SW480 (cell line): ENCODE results near the gene PLXDC1.
"Not testable (repeated sequence)": the region's sequence is repeated elsewhere in the genome, so short reads cannot be mapped to it uniquely, and the experiment has no call there.

Source experiments
- DNase-seq: peaks from one replicate; pipeline ENCODE4 v3.0.0-alpha.2; 2016; ENCODE audit warnings: low spot score

The PLXDC1 gene

DNA sequence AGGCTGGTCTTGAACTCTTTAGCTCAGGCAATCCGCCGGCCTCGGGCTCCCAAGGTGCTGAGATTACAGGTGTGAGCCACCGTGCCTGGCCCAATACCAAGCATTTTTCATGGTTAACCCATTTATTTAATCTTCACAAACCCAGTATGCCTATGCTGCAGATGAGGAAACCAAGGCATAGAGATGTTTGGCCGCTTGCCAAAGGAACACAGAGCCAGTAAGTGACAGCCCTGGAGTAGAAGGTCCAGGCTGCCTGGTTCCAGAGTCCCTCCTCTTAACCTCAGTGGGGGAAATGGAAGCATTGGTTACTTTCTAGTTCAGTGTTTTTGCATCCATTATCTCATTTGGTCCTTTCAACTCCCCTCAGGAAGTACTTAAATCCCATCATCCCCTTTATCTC is 29.9 kb upstream of the PLXDC1 start:
- no peak for DNase-seq

DNA sequence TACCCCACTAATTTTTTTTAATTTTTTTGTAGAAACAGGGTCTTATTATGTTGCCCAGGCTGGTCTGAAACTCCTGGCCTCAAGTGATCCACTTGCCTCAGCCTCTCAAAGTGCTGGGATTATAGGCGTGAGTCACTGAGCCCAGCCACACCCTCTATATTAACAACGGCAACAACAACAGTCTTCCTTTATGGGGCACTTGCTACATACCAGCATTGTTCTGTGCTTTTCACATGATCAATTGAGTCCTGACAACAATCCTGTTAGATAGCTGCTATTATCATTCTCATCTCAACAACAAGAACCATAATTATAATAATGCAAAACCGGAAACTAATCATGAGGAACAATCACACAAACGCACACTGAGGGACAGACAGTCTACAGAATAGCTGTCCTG is 27.1 kb upstream of the PLXDC1 start:
- peak; percentile 73 for DNase-seq

DNA sequence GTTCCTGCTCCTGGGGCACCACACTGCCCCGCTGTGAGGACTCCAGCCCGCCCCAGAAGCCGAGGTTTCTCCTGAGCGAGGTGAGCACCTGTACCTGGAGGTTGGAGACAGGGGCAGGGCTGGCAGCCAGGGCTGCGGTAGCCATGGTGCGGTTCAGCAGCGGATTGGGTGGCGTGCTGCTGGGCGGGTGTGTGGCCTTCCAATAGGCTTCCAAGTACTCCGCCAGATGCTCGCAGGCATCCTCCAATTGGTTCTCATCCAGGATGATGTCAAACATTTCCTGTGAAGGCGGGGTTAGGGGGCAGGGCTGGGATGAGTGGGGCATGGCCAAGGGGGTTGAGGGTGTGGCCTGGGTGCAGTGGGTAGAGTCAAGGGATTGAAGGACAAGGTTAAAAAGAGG is 25.8 kb upstream of the PLXDC1 start:
- DNase-seq: no peak

DNA sequence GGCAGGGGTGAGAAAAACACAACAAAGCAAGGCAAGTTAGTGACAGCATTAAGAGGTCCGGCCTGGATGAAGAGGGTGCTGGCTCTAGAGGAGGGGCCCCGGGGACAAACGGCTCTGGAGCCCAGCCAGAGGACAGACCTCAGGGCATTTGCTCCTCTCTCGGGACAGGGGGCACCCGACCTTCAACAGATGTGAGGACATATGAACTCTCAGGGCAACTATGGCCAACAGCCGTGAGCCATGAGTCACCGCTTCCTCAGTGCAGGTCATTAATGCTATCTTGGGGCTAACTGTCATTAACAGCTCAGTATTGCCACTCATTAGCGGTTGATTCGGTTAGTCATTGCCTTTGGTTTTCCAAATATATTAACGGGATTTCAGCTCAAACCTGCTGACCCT is 24.3 kb upstream of the PLXDC1 start:
- DNase-seq: no peak

DNA sequence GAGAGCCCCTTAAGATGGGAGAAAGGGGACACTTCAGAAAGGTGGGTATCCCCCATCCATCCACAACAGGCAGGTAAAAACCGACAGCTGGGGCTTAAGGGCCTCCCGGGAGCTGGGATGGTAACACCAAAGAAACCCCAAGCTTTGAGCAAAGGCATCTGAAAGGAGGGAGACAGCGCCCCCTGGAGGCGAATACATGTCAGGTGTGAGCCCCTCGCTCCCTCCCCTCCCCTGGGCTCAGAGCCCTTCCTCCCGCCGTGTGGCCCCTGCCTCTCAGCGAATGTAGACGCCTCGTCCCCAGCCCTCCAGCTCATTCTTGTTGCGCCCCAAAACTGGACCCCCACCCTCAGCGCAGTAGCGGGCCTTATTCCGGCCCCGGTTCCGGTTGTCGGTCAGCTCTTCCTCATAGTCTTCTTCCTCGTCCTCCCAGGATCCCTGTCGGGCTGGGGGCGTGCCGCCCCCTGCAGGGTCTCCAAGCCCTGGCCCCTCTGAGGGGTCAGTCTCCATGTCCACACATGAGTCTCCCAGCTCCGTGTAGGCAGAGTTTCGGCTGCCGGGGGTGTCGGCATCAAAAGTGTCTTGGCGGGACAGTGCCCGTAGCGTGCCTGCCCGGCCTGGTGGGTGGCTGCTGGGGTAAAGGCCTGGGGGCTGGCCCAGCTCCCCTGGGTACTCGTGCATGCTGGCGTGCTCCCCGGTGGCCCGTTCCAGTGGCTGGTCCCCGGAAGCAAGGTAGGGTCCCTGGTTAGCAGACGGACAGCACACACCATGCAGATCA is 23.7 kb upstream of the PLXDC1 start:
- DNase-seq: no peak

DNA sequence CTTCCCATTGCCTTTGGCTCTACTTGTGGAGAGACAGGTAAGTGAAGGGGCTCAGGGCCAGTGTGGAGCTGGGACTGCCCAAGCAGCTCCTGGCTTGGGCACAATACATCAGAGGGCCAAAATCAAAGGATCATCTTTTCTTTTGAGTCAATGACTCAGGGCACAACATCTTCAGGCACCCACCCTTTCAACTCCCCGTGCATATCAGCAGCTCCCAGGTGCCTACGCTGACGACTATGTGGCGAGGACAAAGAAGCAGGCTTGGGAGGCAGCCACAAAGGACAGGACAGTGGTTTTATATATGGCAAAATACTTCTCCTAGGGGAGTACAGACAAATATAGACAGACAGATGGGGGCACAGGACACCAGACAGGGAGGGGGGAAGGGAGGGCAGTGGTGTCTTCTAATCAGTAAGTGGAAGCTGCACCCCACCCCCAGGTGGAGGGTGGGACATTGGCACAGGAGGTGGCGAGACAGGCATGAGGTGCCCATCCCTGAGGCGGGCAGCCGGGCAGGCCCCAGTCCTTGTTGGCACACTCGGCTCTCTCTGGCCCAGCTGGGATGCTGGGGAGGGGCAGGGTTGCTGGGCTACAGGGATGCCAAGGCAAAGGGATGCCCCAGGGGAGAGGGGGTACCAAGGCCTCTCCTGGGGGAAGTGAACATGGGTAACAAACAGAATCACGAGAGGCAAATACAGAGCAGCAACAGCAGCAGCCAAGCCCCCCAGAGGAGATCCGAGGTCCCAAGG is 22.3 kb upstream of the PLXDC1 start:
- DNase-seq: no peak

DNA sequence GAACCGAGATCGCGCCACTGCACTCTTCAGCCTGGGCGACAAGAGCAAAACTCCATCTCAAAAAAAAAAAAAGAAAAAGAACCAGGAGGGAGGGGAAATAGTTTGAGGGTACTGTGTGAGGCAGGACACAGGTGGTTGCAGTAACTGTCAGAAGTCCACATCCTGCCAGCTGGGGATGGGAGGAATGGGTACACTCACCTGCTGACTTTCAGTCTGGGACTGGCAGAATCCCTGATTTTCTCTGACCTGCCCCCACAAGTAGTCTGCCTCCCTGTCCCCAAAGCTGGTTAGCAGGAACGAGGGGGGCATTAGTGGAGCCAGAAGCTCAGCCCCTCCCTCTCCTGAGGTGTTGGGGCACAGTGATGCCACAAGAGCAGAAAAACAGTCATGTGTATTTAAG is 21.6 kb upstream of the PLXDC1 start:
- DNase-seq: no peak

DNA sequence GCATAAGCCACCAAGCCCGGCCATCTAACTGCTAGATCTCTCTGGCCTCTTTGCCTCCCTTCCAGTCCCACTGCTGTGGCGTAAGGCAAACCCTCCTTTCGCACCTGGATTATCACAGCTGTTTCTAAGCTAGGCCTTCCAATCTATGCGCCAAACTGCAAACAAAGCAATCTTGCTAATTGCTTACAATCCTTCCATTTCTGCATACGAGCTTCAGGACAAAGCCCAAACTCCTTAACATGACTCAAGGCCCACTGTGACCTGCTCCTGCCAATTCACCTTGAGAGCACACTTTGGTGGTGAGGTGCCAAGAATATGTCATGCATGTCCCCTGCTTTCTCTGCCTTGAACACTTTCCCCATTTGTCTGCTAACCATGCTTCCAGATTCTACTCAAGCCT is 20.5 kb upstream of the PLXDC1 start:
- DNase-seq: no peak

DNA sequence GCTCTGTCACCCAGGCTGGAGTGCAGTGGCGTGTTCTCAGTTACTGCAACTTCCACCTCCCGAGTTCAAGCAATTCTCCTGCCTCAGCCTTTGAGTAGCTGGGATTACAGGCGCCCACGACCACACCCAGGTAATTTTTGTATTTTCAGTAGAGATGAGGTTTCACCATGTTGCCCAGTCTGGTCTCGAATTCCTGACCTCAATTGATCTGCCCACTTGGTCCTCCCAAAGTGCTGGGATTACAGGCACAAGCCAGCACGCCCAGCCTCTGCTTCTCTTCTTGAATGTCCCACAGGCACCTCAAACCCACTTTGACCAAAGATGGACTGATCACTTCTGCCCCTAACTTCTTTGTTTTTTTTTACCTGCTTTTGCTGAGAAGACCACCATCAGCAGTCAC is 19.1 kb upstream of the PLXDC1 start:
- DNase-seq: no peak

DNA sequence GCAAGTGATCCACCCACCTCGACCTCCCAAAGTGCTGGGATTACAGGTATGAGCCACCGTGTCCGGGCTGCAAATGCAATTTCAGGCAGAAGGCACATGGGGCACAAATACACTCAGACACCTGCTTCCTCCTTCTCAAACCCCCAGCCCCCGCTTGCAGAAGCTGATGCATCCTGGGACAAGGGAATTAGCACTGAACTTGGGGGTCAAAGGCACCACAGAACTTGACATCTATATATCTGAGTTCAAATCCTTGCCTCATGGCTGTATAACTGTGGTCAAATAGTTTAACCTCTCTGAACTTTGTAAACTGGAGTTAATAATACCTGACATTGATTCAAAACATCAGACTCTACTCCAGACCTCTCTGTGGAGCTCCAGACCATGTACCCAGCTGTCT is 18.7 kb upstream of the PLXDC1 start:
- no peak for DNase-seq

DNA sequence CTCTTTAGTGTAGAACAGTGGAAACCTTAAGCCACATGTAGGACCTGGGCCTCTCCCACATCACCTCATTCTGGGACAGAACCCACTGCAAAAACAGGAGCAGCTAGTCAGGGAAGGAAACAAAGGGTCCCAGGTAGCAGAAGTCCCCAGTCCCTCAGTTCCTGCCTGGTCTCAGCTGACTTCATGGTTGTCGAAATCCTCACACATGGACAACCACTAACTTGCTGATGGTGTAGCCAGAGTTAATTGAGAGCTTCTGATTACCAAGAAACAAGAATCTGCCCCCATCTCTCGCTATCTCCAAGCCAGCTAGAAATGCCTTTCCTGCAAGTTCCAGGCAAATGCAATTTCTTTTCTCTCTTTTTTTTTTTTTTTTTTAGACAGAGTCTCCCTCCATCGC is 18.1 kb upstream of the PLXDC1 start:
- DNase-seq: no peak

DNA sequence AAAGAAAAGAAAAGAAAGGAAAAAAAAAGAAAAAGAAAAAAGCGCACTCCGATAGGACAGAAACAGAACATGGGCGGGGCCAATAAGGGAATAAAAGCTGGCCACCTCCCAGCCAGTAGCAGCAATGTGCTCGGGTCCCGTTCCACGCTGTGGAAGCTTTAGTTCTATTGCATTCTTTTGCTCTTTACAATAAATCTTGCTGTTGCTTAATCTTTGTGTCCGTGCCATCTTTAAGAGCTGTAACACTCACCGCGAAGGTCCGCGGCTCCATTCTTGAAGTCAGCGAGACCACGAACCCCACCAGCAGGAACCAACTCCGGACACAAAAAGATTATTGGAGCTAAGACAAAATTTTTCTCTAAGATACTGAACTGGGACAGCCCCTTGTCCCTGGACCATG is 17.7 kb upstream of the PLXDC1 start:
- DNase-seq: no peak

DNA sequence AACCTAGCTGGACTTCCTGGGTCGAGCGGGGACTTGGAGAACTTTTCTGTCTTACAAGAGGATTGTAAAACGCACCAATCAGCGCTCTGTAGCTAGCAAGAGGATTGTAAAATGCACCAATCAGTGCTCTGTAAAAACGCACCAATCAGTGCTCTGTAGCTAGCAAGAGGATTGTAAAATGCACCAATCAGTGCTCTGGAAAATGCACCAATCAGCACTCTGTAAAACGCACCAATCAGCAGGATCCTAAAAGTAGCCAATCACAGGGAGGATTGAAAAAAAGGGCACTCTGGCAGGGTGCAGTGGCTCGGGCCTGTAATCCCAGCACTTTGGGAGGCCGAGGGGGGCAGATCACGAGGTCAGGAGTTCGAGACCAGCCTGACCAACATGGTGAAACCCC is 17.1 kb upstream of the PLXDC1 start:
- not testable (repeated sequence) for DNase-seq

DNA sequence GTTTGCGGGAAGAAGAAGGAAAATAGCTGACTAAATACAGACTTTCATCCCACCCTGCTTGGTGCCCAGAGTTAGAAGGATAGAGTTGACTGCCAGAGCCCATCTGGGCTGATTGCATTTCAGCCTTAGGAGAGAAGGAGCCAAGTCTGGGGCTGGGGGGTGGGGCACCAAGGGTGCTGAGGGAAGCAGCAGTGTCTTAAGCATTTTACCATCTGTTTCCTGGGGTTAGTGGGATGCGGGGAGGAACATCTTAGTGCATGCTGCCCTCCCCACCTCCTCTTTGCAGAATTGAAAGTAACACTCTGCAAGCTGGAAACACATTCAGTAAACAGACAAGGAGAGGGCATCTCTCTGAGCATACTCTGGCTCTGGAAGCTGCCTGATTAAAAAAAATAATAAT is 16.0 kb upstream of the PLXDC1 start:
- no peak for DNase-seq

DNA sequence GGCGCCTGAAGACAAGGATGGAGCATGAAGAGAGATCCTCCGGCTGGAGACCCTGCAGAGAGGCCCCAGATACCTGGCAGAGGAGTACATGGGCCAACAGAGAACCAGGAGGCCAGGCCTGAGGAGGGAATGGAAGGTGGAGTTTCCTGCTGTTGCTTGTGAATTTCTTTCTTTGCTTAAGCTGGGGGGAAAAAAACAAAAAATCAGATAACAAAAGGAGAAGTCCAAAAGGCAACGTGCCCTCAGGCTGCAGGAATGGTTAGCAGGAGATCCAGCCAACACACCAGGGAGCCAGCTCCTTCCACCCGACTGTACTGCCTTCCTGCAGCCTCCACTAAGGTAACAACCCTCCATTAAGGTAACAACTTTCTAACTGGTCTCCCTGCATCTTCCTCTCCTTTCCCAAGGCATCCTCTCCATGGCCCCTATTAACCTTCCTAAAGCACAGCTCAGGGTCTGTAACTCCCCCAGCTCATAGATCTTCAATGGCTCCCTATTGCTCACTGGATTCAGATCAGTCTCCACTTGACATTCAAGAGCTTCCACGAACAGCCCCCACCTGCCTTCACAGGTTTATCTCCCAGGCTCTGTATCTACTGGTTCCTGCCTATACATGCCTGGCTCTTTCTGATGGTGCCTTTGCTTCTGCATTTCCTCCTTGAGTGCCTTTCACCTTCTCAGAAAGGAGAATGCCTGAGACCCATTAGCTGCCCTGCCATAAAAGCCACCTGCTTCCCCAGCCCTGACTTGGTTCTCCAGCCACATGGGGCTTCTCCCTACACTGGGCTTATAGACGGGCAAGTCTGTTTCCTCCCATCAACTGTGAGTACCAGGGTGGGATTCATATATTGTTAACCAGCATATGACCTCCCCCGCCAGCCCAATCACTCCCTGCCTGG is 15.2 kb upstream of the PLXDC1 start:
- no peak for DNase-seq

DNA sequence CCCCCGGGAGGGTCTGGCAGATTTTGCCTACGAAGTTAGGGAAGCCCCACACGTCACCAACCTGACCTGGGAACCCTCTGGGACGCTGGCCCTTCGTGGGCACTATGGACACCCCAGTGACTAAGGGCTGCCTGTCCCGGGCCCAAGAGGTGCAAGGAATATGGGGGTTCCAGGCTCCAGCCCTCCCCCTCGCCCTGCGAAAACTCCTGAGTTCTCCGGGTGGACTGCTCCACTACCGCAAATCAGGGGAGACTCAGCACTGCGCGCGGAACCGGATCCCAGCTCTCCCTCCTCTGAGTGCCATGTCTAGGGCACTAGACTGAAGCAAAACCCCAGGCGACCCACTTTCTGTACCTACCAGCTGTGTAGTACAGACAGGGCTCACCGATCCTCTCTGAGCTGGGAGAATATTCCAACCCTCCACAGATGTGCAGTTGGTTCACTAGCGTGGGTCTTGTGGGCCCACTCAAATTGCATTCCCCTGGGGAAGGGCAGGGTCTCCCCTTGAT is 14.5 kb upstream of the PLXDC1 start, which contains the start of gene ARL5C:
Gene ARL5C, minus strand, starts transcription at position 321 of the 509 bp plus-strand sequence. CDS start 401 bp downstream, outside the sequence.
- DNase-seq: no peak

DNA sequence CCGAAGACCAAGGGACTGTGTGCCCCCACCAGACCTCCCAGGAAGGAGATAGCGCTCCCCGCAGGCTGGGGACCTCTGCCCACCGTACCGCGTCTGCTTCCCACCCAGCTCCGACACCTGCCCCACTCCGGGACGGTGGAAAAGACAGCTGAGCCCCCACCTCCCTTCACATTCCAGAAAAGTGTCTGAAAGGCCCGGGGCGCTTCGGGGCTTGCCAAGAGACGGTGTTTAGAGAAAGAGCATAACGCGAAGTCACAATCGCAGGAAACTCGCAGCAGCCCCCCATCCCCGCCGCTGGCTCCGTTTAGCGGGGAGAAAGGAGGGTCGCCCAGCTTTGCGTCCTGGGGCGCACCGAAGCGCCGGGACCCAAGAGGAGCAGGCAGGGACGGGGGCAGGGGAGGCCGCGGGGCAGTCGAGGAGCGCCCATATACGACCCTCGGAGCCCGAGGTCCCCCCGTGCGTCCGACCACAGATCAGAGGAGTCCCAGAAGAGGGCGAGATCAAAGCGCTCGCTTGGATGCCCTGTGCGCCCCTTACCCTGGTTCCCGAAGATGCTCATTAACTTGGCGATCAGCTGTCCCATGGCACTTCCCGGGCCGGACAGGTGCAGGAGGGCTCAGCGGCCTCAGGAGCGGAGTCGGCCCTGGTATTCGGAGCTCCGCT is 13.9 kb upstream of the PLXDC1 start:
- DNase-seq: no peak

DNA sequence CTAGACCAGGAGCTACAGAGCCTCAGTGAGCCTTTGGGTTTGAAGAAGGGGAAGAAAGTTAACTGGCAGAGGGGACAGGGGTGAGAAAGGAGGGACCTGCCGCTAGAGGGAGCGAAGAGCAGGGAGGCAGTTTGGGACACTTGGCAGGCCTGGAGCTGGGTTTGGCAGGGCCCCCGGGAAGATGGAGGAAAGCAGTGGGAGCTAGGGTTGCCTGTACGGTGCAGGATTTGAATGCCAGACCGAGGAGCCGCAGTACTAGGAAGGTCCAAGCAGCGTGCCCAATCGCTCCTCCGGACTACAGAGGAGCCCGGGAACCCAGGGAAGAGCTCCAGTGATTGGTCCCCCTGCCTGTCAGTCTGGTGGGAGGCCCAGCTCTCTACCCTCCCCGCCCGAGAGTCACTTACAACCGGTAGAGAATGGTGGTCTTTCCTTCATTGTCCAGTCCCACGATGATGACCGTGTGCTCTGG is 13.3 kb upstream of the PLXDC1 start:
- peak; percentile 75 for DNase-seq

DNA sequence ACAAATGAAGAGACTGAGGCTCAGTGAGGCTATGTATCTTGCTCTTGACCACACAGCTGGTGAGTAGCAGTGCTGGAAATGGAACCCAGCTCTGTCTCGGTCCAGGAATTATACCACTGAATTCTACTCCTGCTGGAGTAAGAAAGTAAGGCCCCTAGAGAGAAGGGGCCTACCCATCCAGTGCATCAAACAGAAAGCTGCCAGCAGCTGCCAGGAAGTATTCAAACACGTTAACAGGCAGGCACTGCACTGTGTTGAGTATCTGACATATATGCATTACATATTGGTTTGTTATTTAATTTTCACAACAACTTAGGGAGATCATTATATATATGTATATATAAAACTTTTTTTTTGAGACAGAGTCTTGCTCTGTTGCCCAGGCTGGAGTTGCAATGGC is 10.5 kb upstream of the PLXDC1 start:
- DNase-seq: no peak

DNA sequence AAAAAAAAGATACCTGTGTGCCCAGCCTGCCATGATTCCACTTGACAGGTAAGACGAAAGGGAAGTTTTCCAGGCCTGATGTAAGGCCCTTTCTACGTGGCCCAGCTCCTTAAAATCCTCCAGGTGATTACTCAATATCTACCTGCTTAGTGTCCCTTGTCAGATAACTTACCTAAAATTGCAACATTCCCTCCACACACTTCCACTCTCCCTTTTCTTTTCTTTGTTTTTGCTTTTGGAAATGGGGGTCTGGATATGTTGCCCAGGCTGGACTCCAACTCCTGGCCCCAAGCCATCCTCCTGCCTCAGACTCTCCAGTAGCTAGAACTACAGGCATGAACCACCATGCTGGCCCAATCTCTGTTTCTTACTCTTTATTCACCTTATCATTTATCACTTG is 7.2 kb upstream of the PLXDC1 start:
- no peak for DNase-seq

DNA sequence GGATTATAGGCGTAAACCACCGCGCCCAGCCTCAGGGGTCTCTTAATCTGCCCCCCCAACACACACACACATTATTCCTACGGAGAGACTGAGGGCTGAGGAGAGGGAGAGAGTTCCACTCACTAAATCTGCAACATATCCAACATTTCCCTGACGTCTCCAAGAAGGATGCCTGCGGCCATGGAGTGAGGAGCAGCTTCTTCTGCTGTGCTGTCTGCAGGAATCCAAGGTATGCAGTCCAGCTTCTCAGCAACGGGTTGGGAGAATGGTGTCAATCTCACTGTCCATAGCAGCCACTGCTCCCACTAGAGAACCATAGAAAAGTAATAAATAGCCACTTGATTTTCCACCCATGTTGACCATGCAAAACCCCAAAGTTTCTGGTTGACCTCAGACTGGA is 5.1 kb upstream of the PLXDC1 start:
- no peak for DNase-seq

DNA sequence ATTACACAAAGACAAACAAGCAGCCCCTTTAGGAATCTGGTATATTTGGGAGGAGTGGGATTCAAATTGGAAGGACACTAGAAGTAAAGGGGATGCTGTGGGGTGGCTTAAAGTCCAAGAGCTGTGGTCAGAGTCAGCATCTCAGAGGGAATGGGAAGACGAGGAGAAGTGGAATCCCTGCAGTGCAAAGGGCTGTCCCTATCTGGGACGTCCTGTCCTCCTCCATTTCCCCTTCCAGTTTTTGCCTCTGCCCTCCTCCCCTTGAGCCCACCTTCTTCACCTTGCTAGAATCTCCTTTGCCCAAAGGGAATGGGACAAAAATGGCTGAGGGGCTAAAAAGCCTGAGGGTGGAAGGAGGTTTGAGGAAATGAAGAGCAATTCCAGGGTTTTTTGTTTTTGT is 4.2 kb upstream of the PLXDC1 start:
- DNase-seq: no peak
